ENCODE measurements around the gene METAP2.

- no peak for TF ChIP-seq CTCF (IDR thresholded peaks at IDR 0.05)
- TF ChIP-seq ZFX (IDR thresholded peaks at IDR 0.05; ENCODE audit: borderline replicate concordance): no peak
Measured at GRCh38 chr12:95543305-95543704, 69.4 kb downstream of the METAP2 start.

Data from 22Rv1 (cell line).